Measurements from ENCODE around the gene ZNF521.

GRCh38 chr18:25314838-25315190 lies 37.2 kb downstream of the ZNF521 start:
- TF ChIP-seq TAF1 (IDR thresholded peaks at IDR 0.05; ENCODE audit: borderline replicate concordance, insufficient read depth, low read length): no peak
- TF ChIP-seq REST (IDR thresholded peaks at IDR 0.05; ENCODE audit: insufficient read depth in 1 of 2, low read depth in 2 of 2, low read length in 2 of 2): no peak
- TF ChIP-seq POLR2AphosphoS5 (IDR thresholded peaks at IDR 0.05; ENCODE audit: low read depth, low read length): no peak

Data from PFSK-1 (cell line).